ENCODE measurements around the gene TOR3A. TPM values are rescaled to one million over a fixed set of nuclear protein-coding genes. Genes with fewer than 3 reads are reported as not detected.
A peak's percentile ranks its signal among the peaks of the same experiment; 100 is the strongest.
"Not testable (repeated sequence)": the region's sequence is repeated elsewhere in the genome, so short reads cannot be mapped to it uniquely, and the experiment has no call there.

Gene TOR3A
- total RNA-seq, 1 donor from 2014 or later: 22.3 TPM

DNA sequence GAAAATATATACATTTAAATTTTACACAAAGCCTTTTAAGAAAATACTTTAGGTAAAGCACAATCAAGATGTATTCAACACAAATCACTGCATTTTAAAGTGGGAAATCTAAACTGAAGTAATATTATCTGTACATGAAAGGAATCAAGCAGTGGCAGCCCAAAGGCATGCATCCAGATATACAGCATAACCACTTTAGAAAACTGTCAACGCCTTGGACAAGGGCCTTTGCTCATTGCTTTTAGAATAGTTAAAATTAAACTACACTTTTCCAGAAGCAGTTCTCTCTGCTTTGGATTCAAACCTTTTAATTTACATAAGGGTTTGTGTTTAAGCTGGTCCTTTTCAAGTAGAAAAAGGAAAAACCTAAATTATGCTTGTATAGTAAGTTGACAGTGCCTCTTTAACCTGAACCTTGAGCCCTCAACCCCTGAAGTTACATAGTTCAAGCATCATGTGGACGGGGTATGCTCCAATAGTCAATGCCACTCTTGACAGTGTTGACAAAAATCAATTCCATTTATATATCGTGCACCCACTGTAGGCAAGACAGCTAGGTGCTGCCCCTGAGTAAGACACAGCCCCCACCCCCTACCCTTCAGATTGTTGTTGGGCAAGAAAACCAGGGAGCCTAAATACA, 22.9 kb downstream of the TOR3A start:
- no peak for DNase-seq (ENCODE audit: low spot score)

- no peak for DNase-seq (ENCODE audit: low spot score)
Measured at GRCh38 chr1:179105393-179105792, 23.5 kb downstream of the TOR3A start.

DNA sequence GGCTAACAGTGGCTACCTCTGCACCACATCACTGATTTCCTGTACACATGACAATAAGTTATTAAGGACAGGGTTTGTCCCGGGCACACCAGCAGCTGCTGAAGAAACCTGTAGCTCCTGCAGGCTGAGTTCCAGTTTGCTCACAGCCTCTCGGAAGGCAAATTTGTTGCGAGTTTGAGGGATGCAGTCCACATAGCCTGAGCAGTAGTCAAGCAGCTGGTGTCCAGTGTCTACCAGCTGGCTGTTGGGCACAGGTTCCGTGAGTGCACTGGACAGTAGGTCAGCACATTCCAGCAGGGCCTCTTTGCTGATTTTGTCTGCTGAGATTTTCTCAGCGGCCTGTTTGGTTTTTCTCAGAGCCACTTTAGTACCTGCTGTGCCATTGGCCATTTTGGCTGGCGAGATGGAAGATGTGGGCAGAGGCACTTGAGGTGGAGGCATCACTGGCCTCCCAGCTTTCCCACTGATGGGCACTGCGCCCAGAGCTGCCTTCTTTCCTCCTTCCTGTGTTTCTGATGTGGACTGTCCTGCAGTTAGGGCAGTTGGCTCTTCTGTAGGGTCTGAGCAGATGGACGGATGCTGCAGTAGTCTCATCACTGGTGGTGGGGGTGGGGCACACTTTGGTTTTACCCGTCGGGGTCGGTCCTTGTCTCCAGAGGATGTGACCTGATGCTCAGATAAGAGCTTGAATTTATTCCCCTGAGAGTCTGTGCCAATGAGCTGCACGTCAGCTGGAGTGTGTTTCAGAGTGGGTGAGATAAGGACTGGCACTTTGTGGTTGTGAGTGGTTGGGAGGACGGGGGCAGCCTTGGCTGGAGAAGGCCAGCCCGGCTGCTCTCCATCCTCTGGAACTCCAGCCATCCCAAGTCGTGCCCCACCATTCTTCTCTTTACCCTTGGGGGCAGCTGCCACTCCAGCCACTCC, 26.1 kb downstream of the TOR3A start:
- DNase-seq (ENCODE audit: low spot score): peak; percentile 80

GRCh38 chr1:179108644-179109043, 26.8 kb downstream of the TOR3A start:
- DNase-seq (ENCODE audit: low spot score): no peak

DNA sequence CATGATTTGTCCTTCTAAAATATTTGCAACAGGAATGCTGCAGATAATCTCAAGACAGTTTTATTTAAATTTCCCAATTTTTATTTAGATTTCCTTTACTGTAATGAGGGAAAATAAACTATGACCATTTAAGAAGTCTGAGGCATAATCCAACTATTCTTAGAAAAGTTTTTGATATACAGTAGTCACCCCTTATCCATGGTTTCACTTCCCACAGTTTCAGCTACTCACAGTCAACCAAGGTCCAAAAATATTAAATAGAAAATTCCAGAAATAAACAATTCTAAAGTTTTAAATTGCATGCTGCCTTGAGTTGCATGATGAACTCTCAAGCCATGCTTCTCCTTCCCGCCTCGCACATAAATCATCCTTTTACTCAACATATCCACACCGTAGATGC, 33.3 kb downstream of the TOR3A start:
- no peak for DNase-seq (ENCODE audit: low spot score)

DNA sequence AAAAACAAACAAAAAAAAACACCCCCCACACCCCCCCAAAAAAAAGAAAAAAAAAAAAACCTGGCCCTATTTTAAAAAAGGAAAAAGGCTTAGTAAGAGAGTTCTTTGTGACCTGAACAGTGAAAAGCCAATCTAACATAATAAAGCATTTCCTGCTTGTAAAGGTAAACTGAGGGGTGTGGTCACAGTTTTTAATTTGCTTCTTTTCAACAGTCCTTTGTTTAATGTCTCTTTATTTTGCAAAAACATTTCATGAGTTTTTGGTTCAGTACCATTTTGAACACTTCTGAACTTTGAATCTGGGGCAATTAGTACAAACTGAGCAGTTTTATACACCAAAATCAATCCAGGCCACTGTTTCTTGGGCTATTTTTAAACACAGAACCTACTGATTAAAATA, 37.6 kb downstream of the TOR3A start:
- no peak for DNase-seq (ENCODE audit: low spot score)

- no peak for DNase-seq (ENCODE audit: low spot score)
Measured at GRCh38 chr1:179120736-179121135, 38.9 kb downstream of the TOR3A start.

- DNase-seq (ENCODE audit: low spot score): no peak
Measured at GRCh38 chr1:179121159-179121938, 39.5 kb downstream of the TOR3A start.

DNA sequence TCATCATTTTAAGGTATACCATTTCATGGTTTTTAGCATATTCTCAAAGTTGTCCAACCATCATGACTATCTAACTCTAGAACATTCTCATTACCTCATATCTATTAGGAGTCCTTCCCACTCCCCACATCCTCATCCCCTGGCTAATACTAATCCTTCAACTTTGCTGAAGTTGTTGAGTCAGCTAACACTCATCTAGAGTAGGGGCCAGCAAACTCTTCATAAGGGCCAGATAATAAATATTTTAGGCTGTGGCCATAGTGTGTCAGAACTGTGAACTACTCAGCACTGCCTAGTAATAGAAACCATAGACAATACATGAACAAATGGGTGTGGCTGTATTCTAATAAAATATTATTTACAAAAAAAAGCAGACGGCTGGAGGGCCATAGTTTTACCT, 43.0 kb downstream of the TOR3A start:
- DNase-seq (ENCODE audit: low spot score): no peak

- DNase-seq (ENCODE audit: low spot score): no peak
Measured at GRCh38 chr1:179126338-179127060, 44.6 kb downstream of the TOR3A start.

GRCh38 chr1:179127163-179127895, 45.5 kb downstream of the TOR3A start:
- DNase-seq (ENCODE audit: low spot score): no peak

GRCh38 chr1:179128520-179128919, 46.6 kb downstream of the TOR3A start:
- DNase-seq (ENCODE audit: low spot score): no peak

DNA sequence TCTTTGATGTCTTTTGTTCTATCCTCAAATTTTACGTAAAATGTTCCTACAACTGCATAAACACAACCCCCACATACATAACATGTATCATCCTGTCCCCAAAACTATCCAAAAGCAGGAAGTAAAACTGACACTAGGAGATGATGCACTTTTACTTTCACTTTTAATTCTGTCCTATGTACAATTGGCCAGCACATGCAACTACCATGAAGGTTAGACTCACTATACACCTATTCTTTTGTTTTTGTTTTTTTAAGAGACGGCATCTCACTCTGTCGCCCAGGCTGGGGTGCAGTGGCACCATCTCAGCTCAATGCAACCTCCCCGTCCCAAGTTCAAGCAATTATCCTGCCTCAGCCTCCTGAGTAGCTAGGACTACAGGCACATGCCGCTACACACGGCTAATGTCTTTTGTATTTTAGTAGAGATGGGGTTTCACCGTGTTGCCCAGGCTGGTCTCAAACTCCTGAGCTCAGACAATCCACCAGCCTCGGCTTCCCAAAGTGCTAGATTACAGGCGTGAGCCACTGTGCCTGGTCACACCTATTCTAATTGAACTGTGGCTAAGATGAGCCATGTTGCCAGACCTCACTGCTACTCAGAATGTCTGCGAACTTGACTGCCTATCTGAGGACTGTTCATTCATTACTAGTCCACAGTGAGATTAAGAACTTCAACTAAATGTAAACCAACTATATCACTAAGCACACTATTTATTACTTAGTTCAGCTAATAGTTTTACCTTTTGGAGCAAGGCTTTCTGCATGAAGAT, 48.0 kb downstream of the TOR3A start:
- no peak for DNase-seq (ENCODE audit: low spot score)

- DNase-seq (ENCODE audit: low spot score): not testable (repeated sequence)
Measured at GRCh38 chr1:179135168-179135567, 53.3 kb downstream of the TOR3A start.

GRCh38 chr1:179135707-179136106, 53.8 kb downstream of the TOR3A start:
- not testable (repeated sequence) for DNase-seq (ENCODE audit: low spot score)

DNA sequence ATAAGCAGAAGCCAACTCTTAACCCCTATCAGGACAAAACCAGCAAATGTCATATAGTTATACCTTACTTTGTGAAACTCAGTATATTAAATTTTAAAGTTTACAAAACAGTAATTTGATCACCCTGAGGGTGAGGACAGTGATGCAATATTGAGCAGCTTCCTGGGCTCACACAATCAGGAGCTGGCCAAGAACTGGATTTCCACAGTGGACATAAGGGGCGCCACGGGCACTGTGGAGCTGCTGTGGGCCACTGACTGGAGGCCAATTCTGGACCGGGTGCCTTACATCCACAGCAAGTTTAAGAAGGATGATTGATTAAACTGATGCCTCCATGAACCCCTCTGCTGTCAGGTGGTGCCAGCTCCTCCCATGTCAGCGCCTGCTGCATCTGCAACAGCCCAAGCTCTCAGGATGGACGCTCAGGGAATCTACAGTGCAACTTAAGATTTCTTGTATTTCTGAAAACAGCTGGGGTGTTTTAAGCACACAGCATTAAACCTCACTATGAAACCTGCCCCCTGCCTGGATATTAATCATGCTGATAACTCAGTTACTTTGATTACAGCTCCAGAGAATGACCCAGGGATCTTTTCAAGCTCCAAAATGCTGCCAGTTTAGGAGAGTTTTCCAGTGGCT, 55.9 kb downstream of the TOR3A start:
- no peak for DNase-seq (ENCODE audit: low spot score)

DNA sequence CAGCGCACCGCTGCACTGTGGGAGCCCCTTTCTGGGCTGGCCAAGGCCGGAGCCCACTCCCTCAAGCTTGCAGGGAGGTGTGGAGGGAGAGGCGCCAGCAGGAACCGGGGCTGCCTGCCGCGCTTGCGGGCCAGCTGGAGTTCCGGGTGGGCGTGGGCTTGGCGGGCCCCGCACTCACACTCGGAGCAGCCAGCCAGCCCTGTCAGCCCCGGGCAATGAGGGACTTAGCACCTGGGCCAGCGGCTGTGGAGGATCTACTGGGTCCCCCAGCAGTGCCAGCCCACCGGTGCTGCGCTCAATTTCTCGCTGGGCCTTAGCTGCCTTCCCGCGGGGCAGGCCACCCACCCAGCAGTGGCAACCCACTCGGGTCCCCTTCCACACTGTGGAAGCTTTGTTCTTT, 56.9 kb downstream of the TOR3A start:
- not testable (repeated sequence) for DNase-seq (ENCODE audit: low spot score)

GRCh38 chr1:179141592-179142251, 59.9 kb downstream of the TOR3A start:
- DNase-seq (ENCODE audit: low spot score): no peak

- DNase-seq (ENCODE audit: low spot score): no peak
Measured at GRCh38 chr1:179142889-179143299, 61.0 kb downstream of the TOR3A start.

Measured in mesenteric fat pad (tissue), 1 donor.